Heart left ventricle (tissue), 13 donors: ENCODE data around the gene HSPD1.

ENCODE experiments used
- CTCF ChIP-seq, 12 donors: fragments of 200-600 bp; sonication (generic) in 4 of 12; IDR thresholded peaks; one replicate each; pipeline versions ENCODE4 v1.5.0 to v1.8.0; 2018 to 2022; ENCODE audit warnings: antibody characterized with exemption in 12 of 12, mild to moderate bottlenecking in 5 of 12
- POLR2A ChIP-seq, 2 donors: fragments of 450-650 bp; IDR thresholded peaks; one replicate each; pipeline ENCODE4 v1.6.1; 2017; ENCODE audit warnings: antibody characterized with exemption in 2 of 2, mild to moderate bottlenecking in 2 of 2, moderate library complexity in 2 of 2
- donor health status: ischemic (EF 13 %, LVEDD 7.1; RV severe dilation, severe dysfunction).
- donor health status: DM: no; HTN: yes; CAD: no.
- donor health status: DM: no; HTN: no; CAD: no.
- donor health status: ischemic (EF 25% LVEDD 6.9; RV normal size, moderate dysfunction).
- donor health status: ischemic (EF 25% LVEDD 5.7; RV mildly dilated, moderate dysfunction).
- donor health status: ischemic (EF 35%, LVEDD 5.7; RV mildly dilated, moderate dysfunction).
- donor health status: nonischemic (EF 11% LVEDD 7.7; RV severe dilation, severe dysfunction).
- donor health status: DM: yes; HTN: yes; CAD: no.
- donor health status: PGD.
- donor health status: ischemic (EF 29% LVEDD 5.4; RV normal size, mild dysfunction).
- donor health status: nonischemic (EF 23%, LVEDD 6.1; RV moderate dilation, normal function).

DNA sequence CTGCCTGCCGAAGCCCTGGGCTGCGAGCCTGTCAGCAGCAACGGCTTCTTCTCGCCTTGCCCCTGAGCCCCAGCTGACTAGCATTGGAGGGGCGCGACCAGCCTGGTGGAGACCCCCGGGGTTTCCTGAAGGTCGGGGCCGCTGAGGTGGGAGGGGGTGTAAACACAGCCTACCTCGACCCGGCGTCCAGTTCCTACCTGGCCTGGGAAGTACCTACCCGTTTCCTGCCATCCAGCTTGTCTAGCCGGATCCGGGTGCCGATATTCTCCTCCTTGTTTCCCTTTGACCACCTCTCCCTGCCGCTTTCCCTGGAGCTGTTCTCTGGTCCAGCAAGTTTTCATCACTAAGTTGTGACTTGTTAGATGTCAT, 16.7 kb upstream of the HSPD1 start:
- TF ChIP-seq CTCF (IDR thresholded peaks at IDR 0.05), result no peak
- no peak for TF ChIP-seq POLR2A (IDR thresholded peaks at IDR 0.05)
